T follicular helper cell (primary cell): ENCODE results near the gene GET3.

ENCODE experiments used
- DNase-seq: peaks from one replicate; pipeline ENCODE4 v3.0.0-alpha.2; 2020; ENCODE audit warnings: low read depth

GET3 gene

GRCh38 chr19:12779162-12779993 lies 42.1 kb downstream of the GET3 start:
- no peak for DNase-seq

GRCh38 chr19:12782174-12782423 lies 44.8 kb downstream of the GET3 start:
- DNase-seq, result no peak

- DNase-seq, result peak; percentile 97
These were observed 45.4 kb downstream of the GET3 start for GRCh38 chr19:12782424-12783290.

GRCh38 chr19:12783291-12783848 lies 46.1 kb downstream of the GET3 start:
- DNase-seq, result no peak

GRCh38 chr19:12783849-12784393 lies 46.6 kb downstream of the GET3 start:
- no peak for DNase-seq

GRCh38 chr19:12784394-12784870 lies 47.1 kb downstream of the GET3 start:
- DNase-seq, result no peak

- DNase-seq, result no peak
These were observed 47.7 kb downstream of the GET3 start for GRCh38 chr19:12784871-12785430.

- DNase-seq, result no peak
These were observed 48.2 kb downstream of the GET3 start for GRCh38 chr19:12785431-12786031.

- no peak for DNase-seq
These were observed 49.0 kb downstream of the GET3 start for GRCh38 chr19:12786141-12786870.

GRCh38 chr19:12786952-12787351 lies 49.7 kb downstream of the GET3 start:
- no peak for DNase-seq

- DNase-seq, result no peak
These were observed 50.2 kb downstream of the GET3 start for GRCh38 chr19:12787458-12787857.

- no peak for DNase-seq
These were observed 50.9 kb downstream of the GET3 start for GRCh38 chr19:12788042-12788681.

GRCh38 chr19:12788682-12789097 lies 51.4 kb downstream of the GET3 start:
- no peak for DNase-seq

GRCh38 chr19:12789098-12789903 lies 52.0 kb downstream of the GET3 start:
- no peak for DNase-seq

- peak; percentile 82 for DNase-seq
These were observed 52.8 kb downstream of the GET3 start for GRCh38 chr19:12789904-12790619.

- no peak for DNase-seq
These were observed 53.5 kb downstream of the GET3 start for GRCh38 chr19:12790628-12791344.

- DNase-seq, result peak; percentile 96
These were observed 54.2 kb downstream of the GET3 start, which contains the start of gene JUNB for GRCh38 chr19:12791345-12792050. Gene JUNB, plus strand, starts transcription at chr19:12791486. Its CDS starts 286 bp downstream, at chr19:12791772.
